Measurements from ENCODE around the gene DCAF17.

DCAF17 gene

GRCh38 chr2:171409436-171409971, 24.5 kb upstream of the DCAF17 start:
- in situ Hi-C loops (cut with MboI; ENCODE audit: low sequenced_read_pairs): loop anchor here (25.0 kb wide), 1 partner anchor 422 kb away; no protein-coding TSS in a partner anchor

GRCh38 chr2:171410101-171410500, 23.9 kb upstream of the DCAF17 start:
- in situ Hi-C loops (cut with MboI; ENCODE audit: low sequenced_read_pairs): loop anchor here (25.0 kb wide), 1 partner anchor 423 kb away; no protein-coding TSS in a partner anchor

- in situ Hi-C loops (cut with MboI; ENCODE audit: low sequenced_read_pairs): loop anchor here (25.0 kb wide), 1 partner anchor 423 kb away; no protein-coding TSS in a partner anchor
Measured at GRCh38 chr2:171410624-171411023, 23.4 kb upstream of the DCAF17 start.

- in situ Hi-C loops (cut with MboI; ENCODE audit: low sequenced_read_pairs): loop anchor here (25.0 kb wide), 1 partner anchor 424 kb away; no protein-coding TSS in a partner anchor
Measured at GRCh38 chr2:171411214-171411613, 22.8 kb upstream of the DCAF17 start.

- in situ Hi-C loops (cut with MboI; ENCODE audit: low sequenced_read_pairs): loop anchor here (25.0 kb wide), 1 partner anchor 425 kb away; no protein-coding TSS in a partner anchor
Measured at GRCh38 chr2:171411791-171412483, 22.1 kb upstream of the DCAF17 start.

GRCh38 chr2:171412571-171413175, 21.4 kb upstream of the DCAF17 start:
- in situ Hi-C loops (cut with MboI; ENCODE audit: low sequenced_read_pairs): loop anchor here (25.0 kb wide), 1 partner anchor 425 kb away; no protein-coding TSS in a partner anchor

GRCh38 chr2:171414645-171415044, 19.4 kb upstream of the DCAF17 start:
- in situ Hi-C loops (cut with MboI; ENCODE audit: low sequenced_read_pairs): loop anchor here (25.0 kb wide), 1 partner anchor 427 kb away; no protein-coding TSS in a partner anchor

GRCh38 chr2:171416009-171416926, 17.8 kb upstream of the DCAF17 start:
- in situ Hi-C loops (cut with MboI; ENCODE audit: low sequenced_read_pairs): loop anchor here (25.0 kb wide), 1 partner anchor 429 kb away; no protein-coding TSS in a partner anchor

- in situ Hi-C loops (cut with MboI; ENCODE audit: low sequenced_read_pairs): loop anchor here (25.0 kb wide), 1 partner anchor 432 kb away; no protein-coding TSS in a partner anchor
Measured at GRCh38 chr2:171419333-171419732, 14.7 kb upstream of the DCAF17 start.

GRCh38 chr2:171420728-171421563, 13.1 kb upstream of the DCAF17 start:
- in situ Hi-C loops (cut with MboI; ENCODE audit: low sequenced_read_pairs): loop anchor here (25.0 kb wide), 1 partner anchor 434 kb away; no protein-coding TSS in a partner anchor

- in situ Hi-C loops (cut with MboI; ENCODE audit: low sequenced_read_pairs): loop anchor here (25.0 kb wide), 1 partner anchor 436 kb away; no protein-coding TSS in a partner anchor
Measured at GRCh38 chr2:171422710-171423495, 11.1 kb upstream of the DCAF17 start.

- in situ Hi-C loops (cut with MboI; ENCODE audit: low sequenced_read_pairs): no loop called here
Measured at GRCh38 chr2:171430516-171431410, 3.3 kb upstream of the DCAF17 start.

GRCh38 chr2:171431677-171432167, 2.3 kb upstream of the DCAF17 start:
- in situ Hi-C loops (cut with MboI; ENCODE audit: low sequenced_read_pairs): no loop called here

- in situ Hi-C loops (cut with MboI; ENCODE audit: low sequenced_read_pairs): no loop called here
Measured at GRCh38 chr2:171432206-171432968, 1.6 kb upstream of the DCAF17 start.

GRCh38 chr2:171432969-171433762, 860 bp upstream of the DCAF17 start:
- in situ Hi-C loops (cut with MboI; ENCODE audit: low sequenced_read_pairs): no loop called here

GRCh38 chr2:171433763-171434012, 338 bp upstream of the DCAF17 start, which contains the start of gene METTL8:
METTL8 (minus strand) TSS chr2:171433990; CDS start chr2:171392185, 41,805 bp downstream.
- in situ Hi-C loops (cut with MboI; ENCODE audit: low sequenced_read_pairs): no loop called here

All from HL-60/S4 treated with phorbol 12-myristate 13-acetate at 8.2 ng/mL for 4 days and 3 days (cell line).